Measurements from ENCODE around the gene TMEM271. TPM values are rescaled to one million over a fixed set of nuclear protein-coding genes. Genes with fewer than 3 reads are reported as not detected.

Gene TMEM271
- total RNA-seq, 2 donors from 2014 or later = not detected

DNA sequence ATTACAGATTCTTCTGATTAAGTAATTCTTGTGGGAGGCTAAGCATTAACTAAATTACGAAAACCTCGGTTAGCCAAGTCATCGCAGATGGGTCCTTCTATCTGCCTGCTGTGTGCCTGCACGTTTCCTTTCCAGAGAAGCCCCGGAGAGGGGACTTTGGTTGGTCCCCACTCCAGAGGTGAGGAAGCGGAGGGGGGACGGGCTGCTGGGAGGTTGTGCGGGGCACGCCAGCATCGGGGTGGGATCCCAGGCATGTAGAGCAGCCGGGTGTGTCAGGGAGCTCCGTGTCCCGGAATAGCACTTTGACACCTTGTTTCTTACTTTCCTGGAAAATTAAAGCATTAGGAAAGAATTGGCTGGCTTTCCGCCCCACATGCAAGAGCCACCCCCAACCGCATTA is 50.4 kb downstream of the TMEM271 start:
- no peak overlapping the region for H3K27ac ChIP-seq (ENCODE audit: low read depth, low read length)
- H3K36me3 ChIP-seq (ENCODE audit: control insufficient read depth, insufficient read depth, low read length) = peaks cover 86% of the 10 kb centered on the region
- H3K27me3 Mint-ChIP-seq (ENCODE audit: insufficient read depth) = no peaks in the 10 kb centered on the region
- H3K9ac ChIP-seq (ENCODE audit: extremely low read depth, low read length, poor library complexity, severe bottlenecking) = no peak overlapping the region
- no peaks in the 10 kb centered on the region for H3K4me1 ChIP-seq (ENCODE audit: control insufficient read depth, insufficient read depth, low read length)
- no peaks in the 10 kb centered on the region for H3K4me1 Mint-ChIP-seq
- TF ChIP-seq, protein P1, sequence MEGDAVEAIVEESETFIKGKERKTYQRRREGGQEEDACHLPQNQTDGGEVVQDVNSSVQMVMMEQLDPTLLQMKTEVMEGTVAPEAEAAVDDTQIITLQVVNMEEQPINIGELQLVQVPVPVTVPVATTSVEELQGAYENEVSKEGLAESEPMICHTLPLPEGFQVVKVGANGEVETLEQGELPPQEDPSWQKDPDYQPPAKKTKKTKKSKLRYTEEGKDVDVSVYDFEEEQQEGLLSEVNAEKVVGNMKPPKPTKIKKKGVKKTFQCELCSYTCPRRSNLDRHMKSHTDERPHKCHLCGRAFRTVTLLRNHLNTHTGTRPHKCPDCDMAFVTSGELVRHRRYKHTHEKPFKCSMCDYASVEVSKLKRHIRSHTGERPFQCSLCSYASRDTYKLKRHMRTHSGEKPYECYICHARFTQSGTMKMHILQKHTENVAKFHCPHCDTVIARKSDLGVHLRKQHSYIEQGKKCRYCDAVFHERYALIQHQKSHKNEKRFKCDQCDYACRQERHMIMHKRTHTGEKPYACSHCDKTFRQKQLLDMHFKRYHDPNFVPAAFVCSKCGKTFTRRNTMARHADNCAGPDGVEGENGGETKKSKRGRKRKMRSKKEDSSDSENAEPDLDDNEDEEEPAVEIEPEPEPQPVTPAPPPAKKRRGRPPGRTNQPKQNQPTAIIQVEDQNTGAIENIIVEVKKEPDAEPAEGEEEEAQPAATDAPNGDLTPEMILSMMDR (conservative IDR thresholded peaks at IDR 0.05) = no peak
- H3K9me3 Mint-ChIP-seq = no peaks in the 10 kb centered on the region
- 93 to 95% methylated on average over 14 to 15 of the region's 15 CpGs for WGBS, 2 experiments (ENCODE audit: insufficient coverage in 1 of 2, insufficient read length in 1 of 2)
- no peak overlapping the region for H3K4me3 Mint-ChIP-seq
- no peaks in the 10 kb centered on the region for H3K9me3 ChIP-seq (ENCODE audit: control insufficient read depth, low read length)
- H3K27me3 ChIP-seq (ENCODE audit: control insufficient read depth, insufficient read depth, low read length, poor library complexity, severe bottlenecking) = no peaks in the 10 kb centered on the region
- no peak overlapping the region for H3K4me3 ChIP-seq (ENCODE audit: low read length)
- H3K27ac Mint-ChIP-seq = no peak overlapping the region
- peaks cover 79% of the 10 kb centered on the region for H3K36me3 Mint-ChIP-seq (ENCODE audit: low read depth)
- no peak for DNase-seq

DNA sequence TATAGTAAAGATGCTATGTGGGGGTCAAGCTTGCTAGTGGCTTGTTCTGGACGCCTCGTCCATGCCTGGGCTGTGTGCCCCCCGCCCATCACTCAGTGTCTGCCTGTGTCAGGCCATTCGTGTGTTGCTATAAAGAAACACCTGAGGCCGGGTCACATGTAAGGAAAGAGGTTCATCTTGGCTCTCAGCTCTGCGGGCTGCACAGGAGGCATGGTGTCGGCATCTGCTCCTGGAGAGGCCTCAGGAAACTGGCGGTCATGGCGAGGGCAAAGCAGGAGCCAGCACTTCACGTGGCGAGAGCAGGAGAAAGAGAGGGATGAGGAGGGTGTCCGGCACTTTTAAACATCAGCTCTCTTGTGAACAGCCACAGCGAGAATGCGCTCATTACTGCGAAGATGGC is 51.9 kb downstream of the TMEM271 start:
- H3K36me3 Mint-ChIP-seq (ENCODE audit: low read depth) = peaks cover 77% of the 10 kb centered on the region
- Histone ChIP-seq H3K4me3 (ENCODE audit: low read length) (no peak overlapping the region), H3K9ac (ENCODE audit: extremely low read depth, low read length, poor library complexity, severe bottlenecking) (no peak overlapping the region), H3K27me3 (ENCODE audit: control insufficient read depth, insufficient read depth, low read length, poor library complexity, severe bottlenecking) (no peaks in the 10 kb centered on the region), H3K9me3 (ENCODE audit: control insufficient read depth, low read length) (no peaks in the 10 kb centered on the region), H3K36me3 (ENCODE audit: control insufficient read depth, insufficient read depth, low read length) (peaks cover 74% of the 10 kb centered on the region), H3K27ac (ENCODE audit: low read depth, low read length) (no peak overlapping the region), H3K4me1 (ENCODE audit: control insufficient read depth, insufficient read depth, low read length) (no peaks in the 10 kb centered on the region)
- H3K4me1 Mint-ChIP-seq = no peaks in the 10 kb centered on the region
- no peaks in the 10 kb centered on the region for H3K27me3 Mint-ChIP-seq (ENCODE audit: insufficient read depth)
- no peaks in the 10 kb centered on the region for H3K9me3 Mint-ChIP-seq
- 94 to 96% methylated on average over 11 to 15 of the region's 15 CpGs for WGBS, 2 experiments (ENCODE audit: insufficient coverage in 1 of 2, insufficient read length in 1 of 2)
- no peak for DNase-seq
- no peak overlapping the region for H3K4me3 Mint-ChIP-seq
- TF ChIP-seq, protein P1 (conservative IDR thresholded peaks at IDR 0.05) = no peak
- no peak overlapping the region for H3K27ac Mint-ChIP-seq

Other genes starting within 250 kb of the TMEM271 start
- 10 to 100 TPM; 42.9 to 43.7 TPM for gene ZNF141, start 238.5 kb downstream of the TMEM271 start, total RNA-seq
- gene ZNF721, start 77.1 kb downstream of the TMEM271 start, total RNA-seq = 10 to 100 TPM; 68.9 to 71.5 TPM
- gene PIGG, start 77.1 kb downstream of the TMEM271 start, total RNA-seq = 10 to 100 TPM; 73.4 to 80.3 TPM
- gene PDE6B, start 49.3 kb upstream of the TMEM271 start, total RNA-seq = 10 to 100 TPM; 12.4 to 14.6 TPM
- gene ATP5ME, start 98.0 kb upstream of the TMEM271 start, total RNA-seq = 100 to 1,000 TPM; 407 to 456 TPM
- gene MYL5, start 98.2 kb upstream of the TMEM271 start, total RNA-seq = 10 to 100 TPM; 20.0 to 23.4 TPM
- 10 to 100 TPM; 15.1 to 16.4 TPM for gene SLC49A3, start 112.9 kb upstream of the TMEM271 start, total RNA-seq
- 10 to 100 TPM; 53.1 to 64.0 TPM for gene PCGF3, start 129.5 kb upstream of the TMEM271 start, total RNA-seq
- 1 to 10 TPM; 1.0 to 1.9 TPM for gene CPLX1, start 249.8 kb upstream of the TMEM271 start, total RNA-seq